HG03280 (cell line): ENCODE results near the gene ALDH1L1.
"Not testable (repeated sequence)": the region's sequence is repeated elsewhere in the genome, so short reads cannot be mapped to it uniquely, and the experiment has no call there.

Experiments
- ATAC-seq: cut with Tn5 transposase; IDR thresholded peaks from one replicate; pipeline ENCODE4 v1.9.1; 2021; ENCODE audit warnings: mild to moderate bottlenecking, moderate library complexity; ENCODE audit not compliant: unreplicated experiment

Gene ALDH1L1

GRCh38 chr3:126108676-126109050, 71.7 kb downstream of the ALDH1L1 start:
- no peak for ATAC-seq

- no peak for ATAC-seq
Measured at GRCh38 chr3:126107957-126108675, 72.3 kb downstream of the ALDH1L1 start.

GRCh38 chr3:126107203-126107939, 73.0 kb downstream of the ALDH1L1 start:
- no peak for ATAC-seq

DNA sequence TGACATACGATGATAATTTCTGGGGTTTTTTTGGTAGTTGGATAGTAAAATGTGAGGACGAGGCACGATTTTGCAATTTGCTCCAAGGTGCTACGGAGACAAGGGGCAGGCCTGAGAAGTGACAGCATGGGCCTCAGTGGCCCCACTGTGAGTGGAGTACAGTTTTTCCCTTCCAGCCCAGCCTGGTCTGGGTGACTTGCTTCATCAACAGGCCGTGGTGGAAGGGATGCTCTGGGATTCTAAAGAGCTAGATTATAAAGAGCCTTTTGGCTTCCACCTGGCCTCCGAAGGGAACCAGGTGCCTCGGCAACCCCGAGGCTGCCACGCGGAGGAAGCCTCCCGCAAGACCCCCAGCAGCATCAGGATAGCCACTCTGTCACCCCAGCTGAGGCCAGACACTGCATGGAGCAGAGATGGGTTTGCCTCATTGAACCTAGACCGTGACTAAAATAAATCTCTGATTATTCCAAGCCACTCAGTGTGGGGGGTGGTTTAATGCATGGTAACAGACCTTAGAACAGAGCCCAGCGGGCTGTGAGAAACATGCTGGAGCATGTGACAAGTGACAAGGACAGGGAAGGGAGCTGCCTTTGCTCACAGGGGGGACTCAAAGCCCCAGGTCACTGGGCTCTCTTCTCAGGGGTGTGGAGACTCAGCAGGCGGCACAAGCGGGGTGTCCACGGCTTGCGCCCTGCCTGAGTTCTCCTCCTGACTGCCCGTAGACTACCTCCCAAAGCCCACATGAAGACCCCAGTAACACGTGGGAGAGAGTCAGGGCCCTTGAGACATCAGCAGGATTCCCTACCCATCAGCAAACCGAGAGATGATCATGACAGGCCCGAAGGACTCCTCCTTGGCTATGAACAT, 73.8 kb downstream of the ALDH1L1 start:
- no peak for ATAC-seq

DNA sequence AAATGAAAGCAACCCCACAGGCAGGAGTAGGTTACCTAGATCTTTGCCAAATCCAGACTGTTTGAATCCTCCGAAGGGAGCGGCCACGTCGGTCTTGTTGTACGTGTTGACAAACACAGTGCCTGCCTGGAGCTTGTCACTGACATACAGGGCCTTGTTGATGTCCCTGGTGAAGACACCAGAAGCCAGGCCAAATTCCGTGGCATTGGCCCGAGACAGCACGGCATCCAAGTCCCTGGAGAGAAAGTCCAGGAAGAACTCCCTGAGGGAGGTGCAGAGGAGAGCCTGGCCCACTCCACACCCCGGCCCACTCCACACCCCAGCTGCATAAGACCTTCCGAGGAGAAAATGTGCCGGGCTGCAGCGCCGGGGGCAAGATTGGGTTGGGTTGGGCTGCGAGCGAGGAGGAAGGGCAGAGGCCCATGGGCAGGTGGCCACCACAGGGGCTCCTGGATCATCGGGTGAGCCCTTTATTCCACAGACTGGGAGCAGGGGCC, 74.6 kb downstream of the ALDH1L1 start:
- no peak for ATAC-seq

DNA sequence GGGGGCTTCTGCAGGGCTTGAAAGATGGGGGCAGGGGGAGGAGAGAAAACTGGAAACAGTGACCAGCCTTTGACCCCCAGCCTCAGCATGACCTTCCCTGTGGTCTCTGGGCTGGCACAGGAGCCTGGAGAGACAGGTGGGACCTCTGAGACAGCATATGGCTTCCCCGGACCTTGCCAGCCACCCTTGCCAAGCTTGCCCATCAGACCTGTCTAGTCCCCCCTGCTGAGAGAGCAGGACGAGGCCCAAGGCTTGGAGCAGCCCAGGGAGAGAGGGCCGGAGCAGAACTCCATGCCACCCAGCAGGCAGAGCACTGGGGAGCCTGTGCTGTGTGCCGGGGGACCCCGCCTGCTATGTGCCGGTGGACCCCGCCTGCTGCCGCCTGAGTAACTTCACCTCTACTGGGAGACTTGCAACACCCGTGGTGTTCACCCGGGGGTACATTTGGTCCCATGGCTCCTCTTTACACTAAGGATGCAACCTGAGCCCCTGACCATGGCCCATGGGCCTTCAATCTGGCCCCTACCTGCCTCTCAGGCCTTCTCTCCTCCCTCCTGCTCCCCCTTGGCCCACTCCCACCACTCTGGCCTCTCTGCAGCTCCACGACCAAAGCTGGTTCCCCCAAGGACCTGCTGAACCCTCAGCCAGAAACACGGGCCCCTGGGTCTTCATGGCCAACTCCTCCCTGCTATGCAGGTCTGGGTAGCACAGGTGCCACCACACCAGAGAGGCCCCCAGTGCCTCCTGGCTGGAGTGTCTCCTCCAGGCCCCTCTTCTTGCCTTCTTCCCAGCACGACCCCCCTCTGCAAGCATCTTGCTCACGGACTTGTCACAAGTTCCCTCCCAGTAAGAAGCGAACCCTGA, 75.4 kb downstream of the ALDH1L1 start:
- no peak for ATAC-seq

DNA sequence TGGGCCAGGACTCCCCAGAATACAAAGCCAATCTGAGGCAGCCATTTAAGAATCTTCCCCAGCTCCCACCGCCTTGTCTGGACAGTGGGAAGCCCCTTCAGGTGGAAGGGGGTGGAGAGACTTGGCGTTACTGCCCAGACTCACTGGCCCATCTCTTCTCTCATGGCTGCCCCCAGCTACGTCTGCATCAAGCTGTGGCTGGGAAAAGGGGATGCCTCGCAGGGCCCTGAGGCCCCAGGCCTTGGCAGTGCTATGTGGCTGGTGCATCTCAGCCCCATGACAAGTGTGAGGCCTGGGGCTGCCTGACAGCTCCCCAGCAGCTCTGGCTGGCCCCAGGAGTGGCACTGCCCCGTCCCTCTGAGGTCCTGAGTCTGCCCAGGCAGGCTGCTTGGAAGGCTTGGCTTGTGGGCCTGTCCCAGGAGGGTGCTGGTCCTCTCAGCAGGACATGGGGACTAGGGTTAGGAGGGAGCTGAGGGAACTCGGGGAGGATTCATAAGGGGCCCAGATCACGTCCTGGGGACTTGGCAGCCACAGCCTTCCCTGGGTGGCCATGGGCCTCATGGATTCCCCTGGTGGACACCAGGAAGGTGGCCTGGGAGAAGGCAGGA, 76.3 kb downstream of the ALDH1L1 start:
- ATAC-seq = no peak

DNA sequence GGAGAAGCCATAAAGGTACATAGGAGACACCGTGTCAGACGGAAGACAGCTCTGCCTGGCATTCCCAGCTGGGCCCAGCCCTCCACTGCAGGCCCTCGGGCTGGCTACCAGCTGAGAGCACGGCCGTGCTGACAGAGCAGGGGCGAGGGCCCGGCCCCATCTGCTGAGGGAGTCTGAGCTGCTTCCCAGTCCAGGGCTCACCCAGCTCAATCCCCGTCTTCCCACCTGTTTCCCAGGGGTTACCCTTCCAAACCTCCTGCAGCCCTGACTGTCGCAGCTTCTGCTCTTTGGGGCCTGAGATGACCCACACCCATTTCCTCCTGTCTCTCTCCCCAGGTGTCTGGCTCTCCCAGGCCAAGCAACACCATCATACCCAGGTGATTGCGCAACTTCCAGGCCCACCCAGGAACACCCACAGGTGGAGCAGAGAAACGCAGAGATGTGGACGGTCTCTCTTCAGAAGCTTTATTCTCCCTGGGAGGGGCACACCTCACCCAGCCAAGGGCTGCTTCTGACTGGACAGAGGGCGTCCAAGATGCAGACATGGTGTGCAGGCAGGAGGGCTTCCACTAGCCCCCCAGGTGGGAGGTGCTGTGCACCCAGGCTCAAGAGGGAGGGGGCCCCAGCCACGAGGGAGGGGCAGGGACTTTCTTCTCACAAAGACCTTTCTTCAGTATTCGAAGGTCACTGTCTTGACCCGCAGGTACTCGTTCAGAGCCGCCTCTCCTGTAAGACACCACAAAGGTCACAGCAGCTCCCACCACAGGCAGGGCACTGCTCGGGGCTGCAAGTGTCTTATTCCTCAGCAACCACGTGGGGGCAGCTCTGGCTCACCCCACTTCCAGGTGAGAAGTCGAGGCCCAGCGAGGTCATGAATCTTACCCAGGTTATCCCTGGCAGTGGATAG, 77.0 kb downstream of the ALDH1L1 start:
- ATAC-seq = no peak

DNA sequence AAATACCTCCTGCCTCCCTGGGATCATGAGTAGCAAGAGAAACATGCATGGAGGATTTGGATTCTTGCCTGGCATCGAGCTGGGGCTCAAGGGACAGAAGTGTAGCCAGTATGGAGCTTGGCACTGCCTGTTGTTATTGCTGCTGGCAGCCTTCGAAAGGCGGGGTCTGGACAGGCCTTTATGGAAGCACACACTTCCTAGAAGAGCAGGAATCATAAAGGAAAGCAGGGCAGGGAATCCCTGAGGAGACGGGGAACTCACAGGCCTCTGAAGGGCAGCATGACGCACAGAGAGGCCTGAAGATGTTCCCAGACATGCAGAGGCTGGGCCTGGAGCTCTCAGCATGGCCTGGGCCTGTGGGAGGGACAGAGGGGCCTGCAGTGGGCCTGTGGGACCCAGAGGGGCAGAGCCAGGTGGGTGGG, 77.8 kb downstream of the ALDH1L1 start:
- no peak for ATAC-seq

DNA sequence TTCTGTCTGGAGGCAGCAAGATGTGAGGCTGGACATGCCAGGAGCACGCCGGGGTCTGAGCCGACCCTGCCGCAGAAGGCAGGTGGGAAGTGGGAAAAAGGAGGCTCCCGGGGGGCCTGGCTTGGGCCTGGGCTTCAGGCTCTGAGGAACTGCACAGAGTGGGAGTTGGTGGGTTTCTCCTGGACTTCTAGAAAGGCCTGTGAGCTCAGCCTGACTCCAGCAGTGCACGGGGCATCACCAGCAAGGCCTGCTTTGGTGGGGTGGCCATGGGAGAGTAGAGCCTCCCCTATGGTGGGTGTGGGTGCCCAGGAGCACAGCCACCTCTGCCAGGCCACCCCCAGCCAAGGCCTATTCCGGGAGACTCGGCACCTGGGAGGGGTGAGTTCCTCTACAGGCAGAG, 78.4 kb downstream of the ALDH1L1 start:
- no peak for ATAC-seq

GRCh38 chr3:126101521-126101982, 78.8 kb downstream of the ALDH1L1 start:
- ATAC-seq = no peak

DNA sequence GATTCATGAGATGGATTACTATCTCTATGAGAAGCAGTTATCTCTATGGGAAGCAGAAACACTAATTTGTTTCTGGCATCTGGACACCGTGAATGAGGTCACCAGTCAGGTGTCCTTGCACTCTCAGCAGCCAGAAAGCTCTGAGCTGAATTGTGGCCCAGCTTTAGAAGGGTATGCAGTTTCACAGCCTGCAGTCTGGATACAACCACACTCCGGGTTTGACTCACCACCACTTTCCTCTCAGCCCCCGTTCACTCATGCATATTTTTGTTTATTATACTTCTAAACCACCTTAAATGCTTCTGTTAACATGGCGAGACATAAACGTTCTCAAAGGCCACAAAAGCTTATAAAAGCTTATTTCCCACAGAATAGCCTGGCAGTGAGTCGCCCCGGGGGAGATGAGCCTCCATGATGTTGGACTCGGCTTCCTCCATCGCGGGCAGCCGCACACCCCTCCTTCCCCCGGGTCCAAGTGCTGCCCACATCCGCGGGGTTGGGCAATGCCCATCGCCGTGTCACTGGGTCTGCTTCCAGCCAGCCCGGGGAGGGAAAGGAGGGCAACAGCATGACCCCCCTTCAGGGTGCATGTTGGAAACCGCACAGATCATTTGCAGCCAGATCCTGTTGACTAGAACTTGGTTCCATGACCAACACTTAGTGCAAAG, 79.6 kb downstream of the ALDH1L1 start:
- no peak for ATAC-seq

DNA sequence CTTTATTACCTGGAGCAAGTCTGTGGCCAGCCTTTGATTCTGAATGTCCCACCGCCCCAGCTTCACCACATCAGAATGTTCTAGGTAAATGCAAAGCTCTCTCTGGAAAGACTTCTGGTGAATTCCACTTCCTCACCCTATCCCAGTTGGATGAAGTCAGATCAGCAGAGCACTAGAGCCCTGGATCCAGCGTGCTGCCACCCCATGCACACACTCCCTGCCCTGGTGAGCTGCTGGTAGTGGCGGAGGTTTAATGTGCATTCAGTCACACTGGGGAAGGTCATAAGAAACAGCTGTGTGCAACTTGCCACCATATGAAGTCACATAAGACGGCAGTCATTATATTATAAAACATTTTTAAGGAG, 80.1 kb downstream of the ALDH1L1 start:
- ATAC-seq = no peak

DNA sequence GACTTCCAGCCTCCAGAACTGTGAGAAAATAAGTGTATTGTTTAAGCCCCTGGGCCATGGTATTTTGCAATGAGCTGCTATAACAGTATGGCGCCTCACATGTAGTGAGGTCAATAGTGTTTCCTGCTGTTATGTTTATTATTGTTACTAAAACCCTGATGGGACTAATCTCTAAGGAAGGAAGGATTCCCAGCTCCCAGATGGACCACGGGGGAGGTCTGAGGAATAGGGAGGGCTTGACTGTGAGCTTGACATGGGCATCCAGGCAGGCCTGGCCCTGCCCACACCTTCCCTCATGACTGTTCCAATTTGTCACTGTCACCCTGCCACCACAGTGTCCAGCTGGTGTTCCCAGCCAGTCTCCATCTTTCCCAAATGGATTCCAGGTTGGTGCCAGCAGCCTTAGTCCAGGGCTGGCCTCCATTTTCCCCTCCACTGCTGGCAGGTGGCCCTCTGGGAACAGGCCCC, 82.0 kb downstream of the ALDH1L1 start:
- no peak for ATAC-seq

DNA sequence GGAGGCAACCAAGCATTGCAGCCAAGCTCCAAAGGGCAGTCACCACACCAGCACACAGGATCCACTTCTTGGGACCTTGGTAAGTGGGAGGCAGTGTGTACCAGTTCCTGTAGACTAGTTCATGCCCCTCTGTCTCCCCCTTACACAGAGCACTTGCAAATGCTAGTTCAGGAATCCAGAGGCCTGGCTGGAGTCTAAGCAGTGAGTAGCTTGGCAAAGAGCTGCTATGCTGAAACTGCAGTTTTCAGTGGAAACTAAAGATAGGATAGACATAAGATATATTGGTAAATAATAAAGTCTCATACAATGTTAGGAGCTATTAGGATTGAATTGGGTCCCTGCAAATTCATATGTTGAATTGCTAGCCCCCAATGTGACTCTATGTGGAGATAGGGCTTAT, 82.6 kb downstream of the ALDH1L1 start:
- no peak for ATAC-seq

GRCh38 chr3:126096274-126096673, 84.1 kb downstream of the ALDH1L1 start:
- ATAC-seq = not testable (repeated sequence)

- ATAC-seq = not testable (repeated sequence)
Measured at GRCh38 chr3:126092128-126092527, 88.3 kb downstream of the ALDH1L1 start.

- no peak for ATAC-seq
Measured at GRCh38 chr3:126087552-126088175, 92.7 kb downstream of the ALDH1L1 start.
